Activated CD4-positive, alpha-beta T cell treated with anti-CD3 and anti-CD28 coated beads for 36 hours (primary cell): ENCODE measurements around the gene ALPG. TPM values are rescaled to one million over a fixed set of nuclear protein-coding genes. Genes with fewer than 3 reads are reported as not detected.
"Not testable (repeated sequence)": the region's sequence is repeated elsewhere in the genome, so short reads cannot be mapped to it uniquely, and the experiment has no call there.

Source experiments
- ATAC-seq: fragments of 200-7000 bp; cut with Tn5 transposase; one replicate; pipeline ENCODE4 v1.10.0; 2021; ENCODE audit warnings: mild to moderate bottlenecking, moderate library complexity
- CTCF ChIA-PET: fragments of 350-600 bp; sonication (Branson Sonifier 250); formaldehyde crosslinking; loops from one replicate; lab custom pipeline; 2021; ENCODE audit warnings: antibody characterized with exemption; lab: Charles Lee
- POLR2A ChIA-PET: fragments of 350-600 bp; sonication (Branson Sonifier 250); formaldehyde crosslinking; loops from one replicate; lab custom pipeline; 2021; ENCODE audit warnings: antibody characterized with exemption, inconsistent platforms; lab: Charles Lee
- DNase-seq: peaks from one replicate; pipeline ENCODE4 v3.0.0-alpha.2; 2020
- H3K27ac Mint-ChIP-seq: one replicate; pipeline ENCODE4 v1.8.0; 2021; ENCODE audit warnings: mixed read lengths
- H3K27me3 Mint-ChIP-seq: one replicate; pipeline ENCODE4 v1.8.0; 2021; ENCODE audit warnings: mixed read lengths
- H3K36me3 Mint-ChIP-seq: one replicate; pipeline ENCODE4 v1.8.0; 2021; ENCODE audit warnings: low read depth, mixed read lengths
- H3K4me1 Mint-ChIP-seq: one replicate; pipeline ENCODE4 v1.8.0; 2021; ENCODE audit warnings: mixed read lengths
- H3K4me3 Mint-ChIP-seq: one replicate; pipeline ENCODE4 v1.8.0; 2021; ENCODE audit warnings: mild to moderate bottlenecking, moderate library complexity, mixed read lengths
- H3K9me3 Mint-ChIP-seq: one replicate; pipeline ENCODE4 v1.8.0; 2021; ENCODE audit warnings: low read depth, mixed read lengths
- intact Hi-C, 2 experiments: fragments of 100-400 bp; cut with DNase I in 1 of 2; cut with micrococcal nuclease in 1 of 2; formaldehyde crosslinking; loops; one replicate each; pipeline versions ENCODE4 v1.14.2 to v1.15.1; 2022 to 2024; cut with DNase I, micrococcal nuclease
- total RNA-seq, 2 experiments: library from RNA; stranded (reverse); gene quantifications; one replicate each; pipeline ENCODE4 v1.2.3, GENCODE V29; 2021

Gene ALPG
- total RNA-seq, 2 experiments from 2014 or later = not detected

GRCh38 chr2:232436381-232437194, 29.9 kb downstream of the ALPG start:
- H3K36me3 Mint-ChIP-seq = no peaks in the 10 kb centered on the region
- ATAC-seq = no peak
- intact Hi-C loops = loop anchor here in 1 of 2 experiments (5.0 kb wide), 1 partner anchor 99 kb away; no protein-coding TSS in a partner anchor
- POLR2A ChIA-PET = no interaction called here
- peaks cover 2% of the 10 kb centered on the region for H3K27me3 Mint-ChIP-seq
- CTCF ChIA-PET = interaction anchor here (0.7 to 2.3 kb wide), 6 partner anchors 9 to 121 kb away, joined by 3 to 7 read pairs (median 3); no protein-coding TSS in a partner anchor
- no peaks in the 10 kb centered on the region for H3K9me3 Mint-ChIP-seq
- no peak for DNase-seq
- peaks cover 3% of the 10 kb centered on the region for H3K4me1 Mint-ChIP-seq
- no peak overlapping the region for H3K27ac Mint-ChIP-seq
- H3K4me3 Mint-ChIP-seq = no peak overlapping the region

DNA sequence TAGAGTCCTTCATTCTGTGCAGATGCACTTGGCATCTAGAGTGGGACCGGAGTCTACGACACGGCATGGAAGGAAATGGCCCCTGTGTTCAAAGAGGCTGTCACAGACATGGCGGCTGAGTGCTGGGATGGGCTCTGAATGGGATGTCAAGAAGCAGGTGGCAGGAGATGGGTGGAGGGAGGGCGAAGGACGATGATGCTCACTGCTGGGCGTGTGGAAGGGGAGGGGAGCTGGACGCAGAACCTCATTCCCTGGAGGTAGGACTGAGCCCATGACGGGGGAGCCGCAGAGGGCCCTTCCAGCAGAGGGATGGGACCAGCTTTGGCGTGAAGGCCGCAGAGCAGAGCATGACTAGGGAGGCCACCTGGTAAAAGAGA, 30.5 kb downstream of the ALPG start:
- no peak overlapping the region for H3K4me3 Mint-ChIP-seq
- ATAC-seq (no peak), DNase-seq (no peak)
- ChIA-PET POLR2A (no interaction called here), CTCF (interaction anchor here (0.6 to 2.3 kb wide), 7 partner anchors 9 to 323 kb away, joined by 3 to 7 read pairs (median 3); no protein-coding TSS in a partner anchor)
- peaks cover 3% of the 10 kb centered on the region for H3K4me1 Mint-ChIP-seq
- intact Hi-C loops = loop anchor here in 1 of 2 experiments (5.0 kb wide), 1 partner anchor 100 kb away; no protein-coding TSS in a partner anchor
- no peaks in the 10 kb centered on the region for H3K9me3 Mint-ChIP-seq
- H3K27ac Mint-ChIP-seq = no peak overlapping the region
- peaks cover 2% of the 10 kb centered on the region for H3K27me3 Mint-ChIP-seq
- no peaks in the 10 kb centered on the region for H3K36me3 Mint-ChIP-seq

DNA sequence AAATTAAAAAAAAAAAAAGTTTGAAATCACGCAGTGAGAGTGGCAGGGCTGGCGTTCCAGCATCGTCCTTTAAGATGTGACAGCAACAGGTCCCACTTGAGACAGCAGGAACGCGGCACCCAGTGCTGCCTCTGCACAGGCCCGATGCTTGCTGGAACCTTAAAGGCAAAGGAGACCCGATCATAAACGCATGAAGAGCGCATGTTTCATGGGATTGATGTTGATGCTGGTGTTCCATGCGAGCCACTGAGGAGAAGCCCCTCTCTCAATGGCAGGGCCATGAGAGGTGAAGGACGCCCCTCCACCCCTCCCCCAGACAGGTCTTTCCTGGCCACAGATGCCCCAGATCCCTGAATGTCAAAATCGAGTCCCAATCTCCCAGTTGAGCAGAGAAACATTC, 31.4 kb downstream of the ALPG start:
- DNase-seq (no peak), ATAC-seq (no peak)
- no peak overlapping the region for H3K27ac Mint-ChIP-seq
- H3K27me3 Mint-ChIP-seq = peaks cover 2% of the 10 kb centered on the region
- CTCF ChIA-PET = interaction anchor here (2.3 kb wide), 1 partner anchor 26 kb away, joined by 7 read pairs; no protein-coding TSS in a partner anchor
- H3K4me3 Mint-ChIP-seq = no peak overlapping the region
- no peaks in the 10 kb centered on the region for H3K9me3 Mint-ChIP-seq
- H3K36me3 Mint-ChIP-seq = no peaks in the 10 kb centered on the region
- H3K4me1 Mint-ChIP-seq = peaks cover 3% of the 10 kb centered on the region
- POLR2A ChIA-PET = no interaction called here
- intact Hi-C loops = loop anchor here in 1 of 2 experiments (5.0 kb wide), 1 partner anchor 101 kb away; no protein-coding TSS in a partner anchor

DNA sequence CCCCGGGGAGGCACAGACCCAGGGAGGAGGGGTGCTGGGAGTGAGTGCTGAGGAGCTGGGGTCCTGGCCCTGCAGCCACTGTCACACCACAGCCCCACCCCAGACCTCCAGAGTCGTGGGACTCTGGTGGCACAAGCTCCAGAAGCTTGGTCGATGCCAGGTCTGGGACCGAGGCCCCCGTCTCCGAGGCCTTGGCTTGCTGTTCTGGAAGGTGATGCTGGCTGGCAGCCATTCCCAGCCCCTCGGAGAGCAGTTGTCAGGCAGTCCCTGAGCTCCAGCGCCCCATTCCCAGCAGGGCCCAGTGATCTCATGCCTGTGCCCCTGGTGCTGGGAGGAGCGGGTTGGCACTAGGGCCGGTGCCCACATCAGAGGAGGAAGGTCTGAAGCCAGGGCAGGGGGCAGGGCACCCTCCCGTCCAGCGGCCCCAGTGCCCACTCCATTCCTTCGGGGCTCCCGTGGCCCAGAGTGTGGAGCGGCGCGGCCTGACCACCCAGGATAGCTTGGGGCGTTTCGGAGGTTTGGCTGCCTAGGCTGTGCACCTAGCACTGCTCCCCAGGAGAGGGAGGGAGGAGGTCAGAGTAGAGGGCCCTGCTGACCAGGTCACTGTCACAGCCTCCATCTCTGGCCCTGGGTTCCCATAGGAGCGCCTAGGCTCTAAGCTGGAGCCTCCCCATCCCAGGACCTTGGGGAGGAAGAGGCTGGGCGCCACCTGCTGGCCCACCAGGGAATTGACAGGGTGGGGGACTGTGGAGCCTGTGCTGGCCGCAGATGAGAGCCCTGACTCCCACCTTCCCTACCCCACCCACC, 32.5 kb downstream of the ALPG start:
- POLR2A ChIA-PET = no interaction called here
- no peak overlapping the region for H3K4me3 Mint-ChIP-seq
- ATAC-seq = peak; percentile 55
- H3K27ac Mint-ChIP-seq = no peak overlapping the region
- H3K4me1 Mint-ChIP-seq = peaks cover 3% of the 10 kb centered on the region
- DNase-seq = peak; percentile 65
- intact Hi-C loops = loop anchor here in 1 of 2 experiments (5.0 kb wide), 1 partner anchor 102 kb away; no protein-coding TSS in a partner anchor
- H3K36me3 Mint-ChIP-seq = no peaks in the 10 kb centered on the region
- peaks cover 2% of the 10 kb centered on the region for H3K27me3 Mint-ChIP-seq
- no peaks in the 10 kb centered on the region for H3K9me3 Mint-ChIP-seq
- CTCF ChIA-PET = interaction anchor here (0.6 to 2.6 kb wide), 17 partner anchors 8 to 541 kb away, joined by 3 to 11 read pairs (median 3); partner anchors contain the start of genes CHRND and NPPC

DNA sequence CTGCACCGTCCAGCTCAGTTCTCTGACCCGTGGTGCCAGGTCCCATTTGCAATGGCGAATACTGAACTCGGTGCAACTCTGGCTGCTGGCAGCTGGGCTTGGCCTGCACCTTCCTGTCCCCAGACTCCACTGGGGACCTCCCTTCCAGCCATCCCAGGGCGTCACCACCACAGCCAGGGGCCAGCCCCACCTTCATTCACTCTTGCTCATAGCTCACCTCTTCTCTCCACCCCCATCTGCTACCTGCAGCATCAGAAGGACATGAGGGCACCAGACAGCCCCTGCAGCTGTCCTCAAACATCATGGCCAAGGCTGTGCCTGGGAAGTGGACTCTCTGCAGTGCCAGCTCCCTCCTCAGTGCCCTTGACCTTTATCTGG, 33.1 kb downstream of the ALPG start:
- DNase-seq (no peak), ATAC-seq (no peak)
- H3K4me1 Mint-ChIP-seq = peaks cover 3% of the 10 kb centered on the region
- intact Hi-C loops = loop anchor here (1.0 to 5.0 kb wide), 6 partner anchors 75 to 533 kb away; no protein-coding TSS in a partner anchor
- ChIA-PET POLR2A (no interaction called here), CTCF (interaction anchor here (0.6 to 2.6 kb wide), 17 partner anchors 10 to 1039 kb away, joined by 3 to 11 read pairs (median 4); partner anchors contain the start of genes CHRND and NPPC)
- no peak overlapping the region for H3K27ac Mint-ChIP-seq
- no peaks in the 10 kb centered on the region for H3K9me3 Mint-ChIP-seq
- peaks cover 2% of the 10 kb centered on the region for H3K27me3 Mint-ChIP-seq
- H3K4me3 Mint-ChIP-seq = no peak overlapping the region
- no peaks in the 10 kb centered on the region for H3K36me3 Mint-ChIP-seq

DNA sequence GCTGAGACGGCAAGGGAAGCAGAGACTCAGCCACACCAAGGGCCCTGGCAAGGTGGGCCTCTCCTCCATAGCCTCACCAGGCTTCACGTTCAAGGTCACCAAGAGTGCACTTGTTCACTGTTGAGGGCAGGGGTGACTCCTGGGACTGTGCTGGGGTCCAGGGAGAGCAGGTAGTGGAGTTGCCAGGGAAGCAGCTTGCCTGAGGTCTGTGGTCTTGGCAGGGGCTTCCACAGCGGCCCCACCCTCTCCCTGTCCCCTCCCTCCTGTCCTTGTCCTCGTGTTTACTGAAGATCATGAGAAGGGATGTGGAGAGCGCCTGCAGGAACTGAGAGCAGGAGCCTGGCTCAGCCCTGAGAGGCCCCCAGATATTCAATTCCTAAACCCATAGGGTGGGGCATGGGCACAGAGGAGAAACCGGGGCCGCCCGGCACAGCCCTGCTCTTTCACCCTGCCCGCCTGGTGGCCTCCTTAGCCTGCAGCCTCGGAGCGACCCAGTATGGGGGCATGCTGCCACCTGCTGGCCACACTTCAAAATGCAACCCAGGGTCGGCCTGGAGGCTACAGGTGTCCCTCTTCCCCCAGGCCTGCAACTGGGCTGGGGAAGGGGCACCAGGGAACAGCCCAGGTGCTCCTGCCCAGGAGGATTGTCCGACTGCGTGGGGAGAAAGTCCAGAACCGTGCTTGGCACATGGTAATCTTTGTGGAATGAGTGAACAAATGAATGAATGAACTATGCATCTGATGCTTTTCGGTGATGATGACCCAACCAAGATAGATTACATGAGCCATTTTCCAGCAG, 33.8 kb downstream of the ALPG start:
- H3K27me3 Mint-ChIP-seq, POLR2A ChIA-PET, H3K36me3 Mint-ChIP-seq, H3K4me1 Mint-ChIP-seq, H3K27ac Mint-ChIP-seq, H3K9me3 Mint-ChIP-seq, H3K4me3 Mint-ChIP-seq: not testable (repeated sequence)
- intact Hi-C loops = loop anchor here (1.0 to 5.0 kb wide), 5 partner anchors 76 to 534 kb away; no protein-coding TSS in a partner anchor
- DNase-seq = peak; percentile 93
- CTCF ChIA-PET = interaction anchor here (0.5 to 2.6 kb wide), 14 partner anchors 12 to 1038 kb away, joined by 3 to 11 read pairs (median 4); no protein-coding TSS in a partner anchor
- ATAC-seq = peak; percentile 85

- ChIA-PET POLR2A (no interaction called here), CTCF (interaction anchor here (0.7 to 2.6 kb wide), 9 partner anchors 34 to 543 kb away, joined by 3 to 11 read pairs (median 4); no protein-coding TSS in a partner anchor)
- no peak overlapping the region for H3K27ac Mint-ChIP-seq
- peaks cover 3% of the 10 kb centered on the region for H3K4me1 Mint-ChIP-seq
- H3K9me3 Mint-ChIP-seq = no peaks in the 10 kb centered on the region
- no peak overlapping the region for H3K4me3 Mint-ChIP-seq
- ATAC-seq = no peak
- no peak for DNase-seq
- peaks cover 2% of the 10 kb centered on the region for H3K27me3 Mint-ChIP-seq
- intact Hi-C loops = loop anchor here in 1 of 2 experiments (2.0 to 5.0 kb wide), 2 partner anchors 76 to 299 kb away; no protein-coding TSS in a partner anchor
- no peaks in the 10 kb centered on the region for H3K36me3 Mint-ChIP-seq
Observed at GRCh38 chr2:232441147-232441651, 34.6 kb downstream of the ALPG start.

DNA sequence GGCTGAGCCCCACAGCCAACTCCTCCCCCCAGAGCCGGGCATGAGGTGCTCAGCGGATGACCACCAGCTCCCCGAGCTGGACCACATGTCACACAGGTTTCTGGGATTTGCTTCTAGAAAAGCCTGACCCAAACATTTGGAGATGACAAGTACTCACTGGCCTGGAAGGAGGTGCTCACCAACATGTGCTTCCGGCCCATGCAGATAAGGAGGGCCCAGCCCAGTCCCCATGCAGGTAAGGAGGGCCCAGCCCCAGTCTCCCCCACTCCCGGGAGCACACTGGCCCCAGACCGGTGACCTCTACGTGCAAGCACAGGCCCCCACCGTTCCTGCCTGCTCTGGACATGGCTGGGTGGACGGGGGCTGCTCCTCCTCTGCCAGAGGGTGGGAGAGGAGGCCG, 35.3 kb downstream of the ALPG start:
- H3K27me3 Mint-ChIP-seq, H3K36me3 Mint-ChIP-seq, POLR2A ChIA-PET, H3K4me1 Mint-ChIP-seq, H3K4me3 Mint-ChIP-seq, ATAC-seq, H3K27ac Mint-ChIP-seq, H3K9me3 Mint-ChIP-seq, DNase-seq: not testable (repeated sequence)
- intact Hi-C loops = loop anchor here in 1 of 2 experiments (2.0 to 5.0 kb wide), 2 partner anchors 77 to 300 kb away; no protein-coding TSS in a partner anchor
- CTCF ChIA-PET = interaction anchor here (0.7 to 1.2 kb wide), 2 partner anchors 113 to 536 kb away, joined by 3 to 4 read pairs; no protein-coding TSS in a partner anchor

GRCh38 chr2:232442431-232442830, 35.8 kb downstream of the ALPG start:
- intact Hi-C loops = loop anchor here in 1 of 2 experiments (5.0 kb wide), 1 partner anchor 300 kb away; no protein-coding TSS in a partner anchor
- H3K27me3 Mint-ChIP-seq, ATAC-seq, DNase-seq, CTCF ChIA-PET, H3K27ac Mint-ChIP-seq, H3K36me3 Mint-ChIP-seq, POLR2A ChIA-PET, H3K4me1 Mint-ChIP-seq, H3K9me3 Mint-ChIP-seq, H3K4me3 Mint-ChIP-seq: not testable (repeated sequence)

DNA sequence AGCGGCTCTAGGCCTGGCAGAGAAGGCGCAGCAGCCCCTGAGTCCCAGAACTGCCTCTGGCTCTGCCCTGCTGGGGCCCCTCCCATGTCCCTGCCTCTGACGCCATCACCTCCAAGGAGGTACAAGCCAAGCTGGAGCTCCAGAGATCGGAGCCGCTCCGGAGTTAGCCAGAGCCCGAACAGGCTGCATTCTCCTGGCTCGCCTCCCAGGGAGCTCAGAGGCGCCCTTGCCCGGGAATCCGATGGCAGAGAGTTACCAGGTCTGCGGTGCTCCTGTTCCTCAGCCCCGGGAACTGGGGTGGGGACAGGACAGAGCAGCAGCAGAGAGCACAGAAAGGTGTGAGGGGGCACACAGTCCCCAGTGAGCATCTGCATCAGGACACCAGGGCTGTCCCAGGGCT, 36.4 kb downstream of the ALPG start:
- H3K27ac Mint-ChIP-seq, CTCF ChIA-PET, H3K4me1 Mint-ChIP-seq, H3K4me3 Mint-ChIP-seq, H3K36me3 Mint-ChIP-seq, POLR2A ChIA-PET, H3K27me3 Mint-ChIP-seq, ATAC-seq, DNase-seq, H3K9me3 Mint-ChIP-seq: not testable (repeated sequence)
- intact Hi-C loops = loop anchor here in 1 of 2 experiments (5.0 kb wide), 1 partner anchor 301 kb away; no protein-coding TSS in a partner anchor
